ENCODE results near the gene CCT3. TPM values are rescaled to one million over a fixed set of nuclear protein-coding genes. Genes with fewer than 3 reads are reported as not detected.

CCT3 gene
- total RNA-seq, 6 donors from 2014 or later = 53.5 to 171 (median 112) TPM

GRCh38 chr1:156259805-156260204, 78.3 kb downstream of the CCT3 start:
- TF ChIP-seq POLR2AphosphoS5 (IDR thresholded peaks at IDR 0.05) (no peak), EP300 (IDR thresholded peaks at IDR 0.05) (no peak), CTCF (IDR thresholded peaks at IDR 0.05) (no peak), POLR2A (IDR thresholded peaks at IDR 0.05) (no peak)
- Histone ChIP-seq H3K4me1 (no peaks in the 10 kb centered on the region), H3K4me3 (no peak overlapping the region), H3K27me3 (no peaks in the 10 kb centered on the region), H3K9me3 (no peaks in the 10 kb centered on the region), H3K27ac (no peak overlapping the region), H3K36me3 (peaks cover 63 to 97% (median 89%) of the 10 kb centered on the region in 4 donors)
- 91 to 95% methylated on average over 3 of the region's 3 CpGs for WGBS, 2 donors
- no peak for DNase-seq
- no peak for ATAC-seq (ENCODE audit: low FRiP score in 2 of 2)

Other genes with a start within 250 kb of the CCT3 start
- 1,000 to 10,000 TPM in 1 of 6 donors, 100 to 1,000 TPM in 5; 156 to 1,281 (median 388) TPM for gene LMNA, start 223.6 kb downstream of the CCT3 start, total RNA-seq
- 10 to 100 TPM; 28.9 to 65.9 (median 33.5) TPM for gene SEMA4A, start 184.7 kb downstream of the CCT3 start, total RNA-seq
- gene SLC25A44, start 144.2 kb downstream of the CCT3 start, total RNA-seq = 10 to 100 TPM; 11.0 to 27.4 (median 21.1) TPM
- gene PMF1, start 125.3 kb downstream of the CCT3 start, total RNA-seq = 10 to 100 TPM; 46.1 to 88.2 (median 66.6) TPM
- 10 to 100 TPM in 1 of 6 donors, 1 to 10 TPM in 3, under 1 TPM in 1, not detected in 1; 0.69 to 31.4 (median 1.9) TPM for gene BGLAP, start 96.1 kb downstream of the CCT3 start, total RNA-seq
- gene PAQR6, start 90.2 kb downstream of the CCT3 start, total RNA-seq = 10 to 100 TPM in 1 of 6 donors, 1 to 10 TPM in 5; 1.3 to 10.5 (median 2.9) TPM
- gene SMG5, start 55.5 kb downstream of the CCT3 start, total RNA-seq = 100 to 1,000 TPM in 1 of 6 donors, 10 to 100 TPM in 5; 52.3 to 136 (median 69.1) TPM
- gene TMEM79, start 54.0 kb downstream of the CCT3 start, total RNA-seq = 10 to 100 TPM in 1 of 6 donors, 1 to 10 TPM in 5; 1.3 to 10.5 (median 3.1) TPM
- 10 to 100 TPM; 22.1 to 80.4 (median 50.9) TPM for gene GLMP, start 42.6 kb downstream of the CCT3 start, total RNA-seq
- gene VHLL, start 39.0 kb downstream of the CCT3 start, total RNA-seq = 1 to 10 TPM in 1 of 6 donors, not detected in 5; 7.3 TPM
- gene TSACC, start 234 bp upstream of the CCT3 start, total RNA-seq = 1 to 10 TPM in 2 of 6 donors, not detected in 4; 1.1 to 4.2 TPM
- under 1 TPM in 1 of 6 donors, not detected in 5; 0.24 TPM for gene RHBG, start 30.9 kb upstream of the CCT3 start, total RNA-seq
- 100 to 1,000 TPM in 2 of 6 donors, 10 to 100 TPM in 4; 42.7 to 146 (median 58.7) TPM for gene MEF2D, start 162.5 kb upstream of the CCT3 start, total RNA-seq
- 10 to 100 TPM in 1 of 6 donors, 1 to 10 TPM in 4, under 1 TPM in 1; under 0.01 to 16.0 (median 2.2) TPM for gene IQGAP3, start 234.3 kb upstream of the CCT3 start, total RNA-seq
- under 1 TPM in 1 of 6 donors, not detected in 5; 0.20 TPM for gene TTC24, start 241.4 kb upstream of the CCT3 start, total RNA-seq

Measured in upper lobe of left lung (tissue), 6 donors.